HG02981 (cell line): Measurements from ENCODE around the gene APOO.

Source experiments
- ATAC-seq: cut with Tn5 transposase; IDR thresholded peaks from one replicate; pipeline ENCODE4 v1.9.1; 2021; ENCODE audit warnings: mild to moderate bottlenecking, moderate library complexity; ENCODE audit not compliant: unreplicated experiment

Gene APOO

GRCh38 chrX:23788946-23789345 is 118.8 kb downstream of the APOO start:
- no peak for ATAC-seq

- peak; percentile 51 for ATAC-seq
These were observed 119.2 kb downstream of the APOO start for GRCh38 chrX:23788521-23788920.

GRCh38 chrX:23787745-23788118 is 120.0 kb downstream of the APOO start:
- no peak for ATAC-seq

GRCh38 chrX:23786268-23786815 is 121.4 kb downstream of the APOO start:
- no peak for ATAC-seq

GRCh38 chrX:23785580-23785979 is 122.2 kb downstream of the APOO start:
- ATAC-seq = no peak

GRCh38 chrX:23784470-23785331 is 123.0 kb downstream of the APOO start:
- ATAC-seq = no peak

- ATAC-seq = no peak
These were observed 123.9 kb downstream of the APOO start for GRCh38 chrX:23783589-23784469.
